Neural cell (in vitro differentiated cells): ENCODE results near the gene CTDSPL. TPM values are rescaled to one million over a fixed set of nuclear protein-coding genes. Genes with fewer than 3 reads are reported as not detected.

Source experiments
- H2AFZ ChIP-seq: fragments of 200-600, 300-800 bp; sonication (generic), shearing (Covaris generic); 2 replicates; pipeline ENCODE4 v1.6.0; 2014; ENCODE audit warnings: low read depth, mild to moderate bottlenecking, antibody characterized with exemption, low read length, moderate library complexity
- H3F3A ChIP-seq: fragments of 200-600 bp; shearing (Covaris generic); 2 replicates; pipeline ENCODE4 v1.6.1; 2016; ENCODE audit warnings: mild to moderate bottlenecking, moderate library complexity, mixed read lengths, antibody characterized with exemption, low read length; ENCODE audit not compliant: insufficient read depth, poor library complexity, severe bottlenecking
- H3K27ac ChIP-seq: fragments of 200-600, 300-800 bp; sonication (generic), shearing (Covaris generic); 2 replicates; pipeline ENCODE4 v1.5.1; 2014; ENCODE audit warnings: mild to moderate bottlenecking, low read length, moderate library complexity
- H3K27me3 ChIP-seq: fragments of 300-800, 200-600 bp; sonication (generic), shearing (Covaris generic); 2 replicates; pipeline ENCODE4 v1.6.0; 2014; ENCODE audit warnings: mild to moderate bottlenecking, low read depth, low read length, moderate library complexity; ENCODE audit not compliant: insufficient read depth
- H3K36me3 ChIP-seq: fragments of 300-800, 200-600 bp; sonication (generic), shearing (Covaris generic); 2 replicates; pipeline ENCODE4 v1.5.1; 2014; ENCODE audit warnings: mild to moderate bottlenecking, antibody characterized with exemption, low read length, moderate library complexity; ENCODE audit not compliant: insufficient read depth
- H3K4me2 ChIP-seq: fragments of 300-800, 200-600 bp; sonication (generic), shearing (Covaris generic); 2 replicates; pipeline ENCODE4 v1.6.0; 2014; ENCODE audit warnings: mild to moderate bottlenecking, low read length
- H3K4me3 ChIP-seq: fragments of 300-800, 200-600 bp; sonication (generic), shearing (Covaris generic); 2 replicates; pipeline ENCODE4 v1.5.1; 2014; ENCODE audit warnings: mild to moderate bottlenecking, low read length, moderate library complexity
- H3K79me2 ChIP-seq: fragments of 200-600 bp; shearing (Covaris generic); replicated peaks from 2 replicates; pipeline ENCODE4 v1.6.0; 2014; ENCODE audit warnings: mild to moderate bottlenecking, low read length, moderate library complexity; ENCODE audit not compliant: insufficient read depth
- H3K9ac ChIP-seq: fragments of 300-800, 200-600 bp; sonication (generic), shearing (Covaris generic); 2 replicates; pipeline ENCODE4 v1.6.1; 2016; ENCODE audit warnings: mild to moderate bottlenecking, low read length, mixed read lengths
- H3K9me2 ChIP-seq: fragments of 200-600 bp; shearing (Covaris generic); 2 replicates; pipeline ENCODE4 v1.6.1; 2016; ENCODE audit warnings: mild to moderate bottlenecking, low read length, mixed read lengths; ENCODE audit not compliant: insufficient read depth
- H3K9me3 ChIP-seq: fragments of 200-600, 300-800 bp; sonication (generic), shearing (Covaris generic); 2 replicates; pipeline ENCODE4 v1.6.1; 2016; ENCODE audit warnings: mild to moderate bottlenecking, mixed run types, low read length, moderate library complexity, mixed read lengths
- H4K20me1 ChIP-seq: fragments of 200-600 bp; shearing (Covaris generic); 2 replicates; pipeline ENCODE4 v1.6.1; 2016; ENCODE audit warnings: mild to moderate bottlenecking, mixed run types; ENCODE audit not compliant: insufficient read depth
- CTCF ChIP-seq: fragments of 450-650 bp; IDR thresholded peaks from 2 replicates; pipeline ENCODE4 v1.5.1; 2014; ENCODE audit warnings: antibody characterized with exemption, mild to moderate bottlenecking, moderate library complexity; ENCODE audit not compliant: poor library complexity, severe bottlenecking
- EP300 ChIP-seq: fragments of 450-650 bp; conservative IDR thresholded peaks from 2 replicates; pipeline ENCODE4 v1.6.1; 2014; ENCODE audit warnings: antibody characterized with exemption, mild to moderate bottlenecking, moderate library complexity; ENCODE audit not compliant: poor library complexity, severe bottlenecking
- EZH2 ChIP-seq: fragments of 200-600, 300-800 bp; shearing (Covaris generic), sonication (generic); IDR thresholded peaks from 2 replicates; pipeline ENCODE4 v1.6.1; 2014; ENCODE audit warnings: antibody characterized with exemption, low read length, borderline replicate concordance, mild to moderate bottlenecking; ENCODE audit not compliant: insufficient read depth, poor library complexity, severe bottlenecking
- MXI1 ChIP-seq: fragments of 450-650 bp; conservative IDR thresholded peaks from 2 replicates; pipeline ENCODE4 v1.6.1; 2014; ENCODE audit warnings: antibody characterized with exemption, mild to moderate bottlenecking; ENCODE audit not compliant: poor library complexity, severe bottlenecking
- POLR2AphosphoS5 ChIP-seq: IDR thresholded peaks from 2 replicates; pipeline ENCODE4 v1.6.1; 2012
- RAD21 ChIP-seq: fragments of 450-650 bp; conservative IDR thresholded peaks from 2 replicates; pipeline ENCODE4 v1.6.1; 2014; ENCODE audit warnings: antibody characterized with exemption, mild to moderate bottlenecking, moderate library complexity
- SMC3 ChIP-seq: fragments of 450-650 bp; conservative IDR thresholded peaks from 2 replicates; pipeline ENCODE4 v1.6.1; 2014; ENCODE audit warnings: antibody characterized with exemption, mild to moderate bottlenecking, moderate library complexity; ENCODE audit not compliant: poor library complexity
- TAF1 ChIP-seq: IDR thresholded peaks from 2 replicates; pipeline ENCODE4 v1.6.1; 2012; ENCODE audit warnings: low read depth
- polyA plus RNA-seq: library from polyadenylated mRNA; depleted of rRNA; stranded (reverse); fragments of >200 nt; gene quantifications from 2 replicates; pipeline ENCODE4 v1.2.3, GENCODE V29; 2014
- TF ChIP-seq, protein P1 (sequence below): IDR thresholded peaks from 2 replicates; pipeline ENCODE4 v1.6.1; 2012; ENCODE audit warnings: borderline replicate concordance

CTDSPL gene
- polyA plus RNA-seq, 1 donor from 2014 or later = 17.0 TPM

DNA sequence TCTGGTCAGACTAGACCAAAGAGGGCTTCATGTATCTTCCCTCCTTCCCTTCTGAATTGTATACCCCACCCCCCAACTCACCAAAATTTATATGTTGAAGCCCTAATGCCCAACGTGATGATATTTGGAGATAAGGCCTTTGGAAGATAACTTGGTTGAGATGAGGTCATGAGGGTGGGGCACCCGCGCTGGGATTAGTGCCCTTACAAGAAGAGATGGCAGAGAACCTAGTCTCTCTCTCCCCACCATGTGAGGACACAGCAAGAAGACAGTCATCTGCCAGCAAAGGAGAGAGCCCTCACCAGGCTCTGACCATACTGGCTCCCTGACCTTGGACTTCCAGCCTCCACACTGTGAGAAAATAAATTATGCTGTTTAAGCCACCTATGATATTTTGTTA lies 154.3 kb downstream of the CTDSPL start:
- no peaks in the 10 kb centered on the region for H4K20me1 ChIP-seq

GRCh38 chr3:38016410-38016809 lies 154.7 kb downstream of the CTDSPL start:
- no peak overlapping the region for H2AFZ ChIP-seq
- H3K9me3 ChIP-seq = no peaks in the 10 kb centered on the region
- no peak overlapping the region for H3K9ac ChIP-seq
- no peak overlapping the region for H3K4me2 ChIP-seq
- no peaks in the 10 kb centered on the region for H3K36me3 ChIP-seq
- no peaks in the 10 kb centered on the region for H3K79me2 ChIP-seq
- no peaks in the 10 kb centered on the region for H4K20me1 ChIP-seq
- H3F3A ChIP-seq = no peaks in the 10 kb centered on the region
- no peaks in the 10 kb centered on the region for H3K9me2 ChIP-seq
- H3K4me3 ChIP-seq = no peak overlapping the region
- H3K27ac ChIP-seq = no peak overlapping the region
- no peak for TF ChIP-seq EZH2
- TF ChIP-seq, protein P1, sequence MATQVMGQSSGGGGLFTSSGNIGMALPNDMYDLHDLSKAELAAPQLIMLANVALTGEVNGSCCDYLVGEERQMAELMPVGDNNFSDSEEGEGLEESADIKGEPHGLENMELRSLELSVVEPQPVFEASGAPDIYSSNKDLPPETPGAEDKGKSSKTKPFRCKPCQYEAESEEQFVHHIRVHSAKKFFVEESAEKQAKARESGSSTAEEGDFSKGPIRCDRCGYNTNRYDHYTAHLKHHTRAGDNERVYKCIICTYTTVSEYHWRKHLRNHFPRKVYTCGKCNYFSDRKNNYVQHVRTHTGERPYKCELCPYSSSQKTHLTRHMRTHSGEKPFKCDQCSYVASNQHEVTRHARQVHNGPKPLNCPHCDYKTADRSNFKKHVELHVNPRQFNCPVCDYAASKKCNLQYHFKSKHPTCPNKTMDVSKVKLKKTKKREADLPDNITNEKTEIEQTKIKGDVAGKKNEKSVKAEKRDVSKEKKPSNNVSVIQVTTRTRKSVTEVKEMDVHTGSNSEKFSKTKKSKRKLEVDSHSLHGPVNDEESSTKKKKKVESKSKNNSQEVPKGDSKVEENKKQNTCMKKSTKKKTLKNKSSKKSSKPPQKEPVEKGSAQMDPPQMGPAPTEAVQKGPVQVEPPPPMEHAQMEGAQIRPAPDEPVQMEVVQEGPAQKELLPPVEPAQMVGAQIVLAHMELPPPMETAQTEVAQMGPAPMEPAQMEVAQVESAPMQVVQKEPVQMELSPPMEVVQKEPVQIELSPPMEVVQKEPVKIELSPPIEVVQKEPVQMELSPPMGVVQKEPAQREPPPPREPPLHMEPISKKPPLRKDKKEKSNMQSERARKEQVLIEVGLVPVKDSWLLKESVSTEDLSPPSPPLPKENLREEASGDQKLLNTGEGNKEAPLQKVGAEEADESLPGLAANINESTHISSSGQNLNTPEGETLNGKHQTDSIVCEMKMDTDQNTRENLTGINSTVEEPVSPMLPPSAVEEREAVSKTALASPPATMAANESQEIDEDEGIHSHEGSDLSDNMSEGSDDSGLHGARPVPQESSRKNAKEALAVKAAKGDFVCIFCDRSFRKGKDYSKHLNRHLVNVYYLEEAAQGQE = no peak
- TF ChIP-seq RAD21 = no peak
- no peak for TF ChIP-seq MXI1
- no peak for TF ChIP-seq POLR2AphosphoS5
- no peak for TF ChIP-seq CTCF
- no peak for TF ChIP-seq SMC3
- no peak for TF ChIP-seq TAF1
- TF ChIP-seq EP300 = no peak
- H3K27me3 ChIP-seq = no peaks in the 10 kb centered on the region

More for the DNA sequence above, 154.3 kb downstream of the CTDSPL start:
- Histone ChIP-seq H3K9me3 (no peaks in the 10 kb centered on the region), H3F3A (no peaks in the 10 kb centered on the region), H3K4me2 (no peak overlapping the region), H3K9me2 (no peaks in the 10 kb centered on the region), H3K9ac (no peak overlapping the region), H3K27me3 (no peaks in the 10 kb centered on the region), H2AFZ (no peak overlapping the region), H3K79me2 (no peaks in the 10 kb centered on the region), H3K4me3 (no peak overlapping the region), H3K36me3 (no peaks in the 10 kb centered on the region), H3K27ac (no peak overlapping the region)
- no peak for TF ChIP-seq SMC3
- TF ChIP-seq CTCF = no peak
- no peak for TF ChIP-seq POLR2AphosphoS5
